Endothelial cell of umbilical vein (primary cell): ENCODE results near the gene PFDN4. TPM values are rescaled to one million over a fixed set of nuclear protein-coding genes. Genes with fewer than 3 reads are reported as not detected.
"Not testable (repeated sequence)": the region's sequence is repeated elsewhere in the genome, so short reads cannot be mapped to it uniquely, and the experiment has no call there.

Experiments
- BruUV-seq: library from RNA; stranded (reverse); fragments of 400-500 nt; replicated peaks from 2 replicates; lab custom pipeline; 2021; lab: Mats Ljungman, UMichigan
- CTCF ChIA-PET: fragments of 300-600, 350-600 bp; sonication (Branson Sonifier 250); formaldehyde crosslinking; loops from one replicate; lab custom pipeline; 2021; ENCODE audit warnings: antibody characterized with exemption, inconsistent platforms; lab: Charles Lee
- POLR2A ChIA-PET: fragments of 300-600, 350-600 bp; sonication (Branson Sonifier 250); formaldehyde crosslinking; loops from one replicate; lab custom pipeline; 2021; ENCODE audit warnings: antibody characterized with exemption, inconsistent platforms; lab: Charles Lee
- DNase-seq: peaks from one replicate; pipeline ENCODE4 v3.0.0-alpha.2; 2011; ENCODE audit warnings: low read depth, low spot score
- FAIRE-seq: peaks from 2 replicates; lab custom pipeline; 2011; peaks lifted over from hg19 to GRCh38; lab: Jason Lieb, UNC
- H2AFZ ChIP-seq: 2 replicates; pipeline ENCODE4 v1.6.0; 2012; ENCODE audit warnings: low read depth, low read length, control low read depth, inconsistent platforms
- H3K27ac ChIP-seq: 2 replicates; pipeline ENCODE4 v1.5.1; 2011; ENCODE audit warnings: low read depth, mild to moderate bottlenecking, control low read depth, low read length, moderate library complexity; ENCODE audit not compliant: insufficient read depth
- H3K27me3 ChIP-seq, 2 experiments: 2 replicates each; pipeline versions ENCODE4 v1.6.0 to v1.6.1; 2011; ENCODE audit warnings: low read length in 2 of 2, mixed read lengths in 1 of 2; ENCODE audit not compliant: control insufficient read depth in 2 of 2, insufficient read depth in 2 of 2
- H3K36me3 ChIP-seq, 2 experiments: 2 replicates in 1 of 2; 3 replicates in 1 of 2; pipeline ENCODE4 v1.5.1; 2011; ENCODE audit warnings: low read length in 2 of 2, mild to moderate bottlenecking in 1 of 2, moderate library complexity in 1 of 2; ENCODE audit not compliant: control insufficient read depth in 2 of 2, insufficient read depth in 2 of 2; ENCODE audit errors: extremely low read depth in 1 of 2
- H3K4me1 ChIP-seq: 3 replicates; pipeline ENCODE4 v1.5.1; 2011; ENCODE audit warnings: mild to moderate bottlenecking, low read length; ENCODE audit not compliant: control insufficient read depth, insufficient read depth; ENCODE audit errors: extremely low read depth
- H3K4me2 ChIP-seq: 2 replicates; pipeline ENCODE4 v1.6.1; 2011; ENCODE audit warnings: low read length, control low read depth, mixed read lengths; ENCODE audit not compliant: insufficient read depth
- H3K4me3 ChIP-seq, 3 experiments: fragments of 200-600 bp in 1 of 3; sonication (generic), shearing (Covaris generic) in 1 of 3; replicated peaks in 1 of 3; 2 replicates each; pipeline ENCODE4 v1.5.1; 2011 to 2016; ENCODE audit warnings: control low read depth in 3 of 3, low read length in 3 of 3, mild to moderate bottlenecking in 2 of 3, inconsistent platforms in 1 of 3, low read depth in 1 of 3, moderate library complexity in 1 of 3; ENCODE audit not compliant: insufficient read depth in 1 of 3
- H3K79me2 ChIP-seq: 2 replicates; pipeline ENCODE4 v1.6.0; 2012; ENCODE audit warnings: low read length, inconsistent platforms; ENCODE audit not compliant: control insufficient read depth, insufficient read depth
- H3K9ac ChIP-seq: replicated peaks from 2 replicates; pipeline ENCODE3; 2011; ENCODE audit warnings: low read length, control low read depth; ENCODE audit not compliant: insufficient read depth; ENCODE audit errors: extremely low read depth
- H3K9me1 ChIP-seq: replicated peaks from 3 replicates; pipeline ENCODE4 v1.6.0; 2011; ENCODE audit warnings: mild to moderate bottlenecking, low read length; ENCODE audit not compliant: control insufficient read depth, insufficient read depth; ENCODE audit errors: extremely low read depth
- H3K9me3 ChIP-seq: replicated peaks from 2 replicates; pipeline ENCODE4 v1.5.1; 2012; ENCODE audit warnings: low read length, inconsistent platforms; ENCODE audit not compliant: control insufficient read depth, insufficient read depth
- H4K20me1 ChIP-seq: replicated peaks from 2 replicates; pipeline ENCODE3; 2011; ENCODE audit warnings: mild to moderate bottlenecking, low read length; ENCODE audit not compliant: control insufficient read depth, insufficient read depth; ENCODE audit errors: extremely low read depth
- EZH2 ChIP-seq: IDR thresholded peaks from 2 replicates; pipeline ENCODE4 v1.6.1; 2012; ENCODE audit warnings: borderline replicate concordance, low read depth, mild to moderate bottlenecking, moderate library complexity, low read length, inconsistent platforms; ENCODE audit not compliant: severe bottlenecking
- FOS ChIP-seq: IDR thresholded peaks from 2 replicates; pipeline ENCODE4 v1.6.1; 2011; ENCODE audit warnings: mild to moderate bottlenecking, low read length, moderate library complexity, borderline replicate concordance; ENCODE audit not compliant: insufficient read depth
- POLR2A ChIP-seq: IDR thresholded peaks from 2 replicates; pipeline ENCODE4 v1.6.1; 2012; ENCODE audit warnings: low read depth, mild to moderate bottlenecking, control low read depth, low read length
- dilution Hi-C: fragments of 300-500 bp; cut with MboI; formaldehyde crosslinking; loops from one replicate; pipeline ENCODE4 v1.15.0; 2019; ENCODE audit warnings: low sequenced_read_pairs; ENCODE audit not compliant: extremely low pct_ligation_motif_present
- intact Hi-C: fragments of 100-400 bp; cut with micrococcal nuclease; formaldehyde crosslinking; loops from one replicate; pipeline ENCODE4 v1.10.0; 2022
- polyA plus RNA-seq, 4 experiments: library from polyadenylated mRNA; depleted of rRNA in 3 of 4; stranded (reverse) in 3 of 4; unstranded in 1 of 4; fragments of >200 nt; gene quantifications; 2 replicates each; pipeline versions ENCODE4 v1.2.1 to v1.2.3, GENCODE V29; 2011 to 2012; ENCODE audit warnings: missing spikeins in 1 of 4
- total RNA-seq: library from RNA; stranded (reverse); gene quantifications from 2 replicates; pipeline ENCODE4 v1.2.3, GENCODE V29; 2021

The PFDN4 gene
- total and polyA plus RNA-seq, 2 donors (not counting 3 experiments of a cell fraction or from before 2014, with no cell fraction given) = 17.5 to 44.2 TPM

GRCh38 chr20:54263116-54263690 lies 55.3 kb downstream of the PFDN4 start:
- H3K4me2 ChIP-seq = no peak overlapping the region
- no peaks in the 10 kb centered on the region for H3K79me2 ChIP-seq
- H4K20me1 ChIP-seq = no peaks in the 10 kb centered on the region
- CTCF ChIA-PET = interaction anchor here (1.1 kb wide), 1 partner anchor 8 kb away, joined by 4 read pairs; no protein-coding TSS in a partner anchor
- no peak for TF ChIP-seq FOS
- TF ChIP-seq POLR2A = no peak
- TF ChIP-seq EZH2 = no peak
- no peaks in the 10 kb centered on the region for H3K4me1 ChIP-seq
- no peaks in the 10 kb centered on the region for H3K9me3 ChIP-seq
- H3K4me3 ChIP-seq = no peak overlapping the region
- no peaks in the 10 kb centered on the region for H3K36me3 ChIP-seq
- intact Hi-C loops = no loop called here
- H3K27me3 ChIP-seq = peaks cover 3% of the 10 kb centered on the region in 2 experiments
- dilution Hi-C loops = no loop called here
- FAIRE-seq (no peak), DNase-seq (no peak)
- no peak overlapping the region for H2AFZ ChIP-seq
- no peak overlapping the region for H3K9ac ChIP-seq
- H3K27ac ChIP-seq = no peak overlapping the region
- no peaks in the 10 kb centered on the region for H3K9me1 ChIP-seq
- POLR2A ChIA-PET = no interaction called here
- no TSS peak for BruUV-seq

- DNase-seq, H4K20me1 ChIP-seq, H3K4me3 ChIP-seq, CTCF ChIA-PET, FAIRE-seq, POLR2A ChIA-PET, H3K27me3 ChIP-seq, H3K9me1 ChIP-seq, dilution Hi-C loops, H3K9ac ChIP-seq, H3K36me3 ChIP-seq, H3K4me2 ChIP-seq, H3K79me2 ChIP-seq, H3K4me1 ChIP-seq, intact Hi-C loops, BruUV-seq, H3K9me3 ChIP-seq, H3K27ac ChIP-seq, H2AFZ ChIP-seq: not testable (repeated sequence)
Observed at GRCh38 chr20:54265791-54266190, 57.9 kb downstream of the PFDN4 start.
